Pancreas (tissue), 10 donors: ENCODE results near the gene ARID5A. TPM values are rescaled to one million over a fixed set of nuclear protein-coding genes. Genes with fewer than 3 reads are reported as not detected.

Experiments used
- ATAC-seq, 4 donors: fragments of 200-7000 bp; cut with Tn5 transposase; one replicate each; pipeline versions ENCODE4 v1.8.0 to v1.9.1; 2020; ENCODE audit warnings: mild to moderate bottlenecking in 4 of 4, moderate library complexity in 4 of 4
- DNase-seq, 6 donors: peaks; one replicate each; pipeline ENCODE4 v3.0.0-alpha.2; 2020
- FAIRE-seq: peaks from 2 replicates; lab custom pipeline; 2012; peaks lifted over from hg19 to GRCh38; lab: Jason Lieb, UNC
- H3K27ac ChIP-seq, 4 donors: fragments of 200-600 bp; sonication (generic); 1 replicate in 3 of 4; 2 replicates in 1 of 4; pipeline versions ENCODE4 v1.5.0 to v1.8.0; 2020
- H3K27me3 ChIP-seq, 4 donors: fragments of 200-600 bp; one replicate each; pipeline ENCODE4 v1.8.0; 2021
- H3K36me3 ChIP-seq, 3 donors: fragments of 200-600 bp; sonication (generic) in 1 of 3; one replicate each; pipeline versions ENCODE4 v1.5.0 to v1.8.0; 2020 to 2021
- H3K4me1 ChIP-seq, 3 donors: fragments of 200-600 bp; one replicate each; pipeline ENCODE4 v1.8.0; 2021
- H3K4me3 ChIP-seq, 4 donors: fragments of 200-600 bp; sonication (generic) in 2 of 4; one replicate each; pipeline versions ENCODE4 v1.5.0 to v1.8.0; 2020 to 2021
- H3K9me3 ChIP-seq, 4 donors: fragments of 200-600 bp; one replicate each; pipeline ENCODE4 v1.8.0; 2021
- CTCF ChIP-seq, 4 donors: fragments of 200-600 bp; sonication (generic) in 3 of 4; IDR thresholded peaks; one replicate each; pipeline versions ENCODE4 v1.5.0 to v1.8.0; 2021; ENCODE audit warnings: antibody characterized with exemption in 4 of 4
- WGBS, 2 donors: extraction: QIAGEN DNeasy Blood & Tissue Kit; methylation state at CpG; one replicate each; pipeline ENCODE4 v1.1.7; 2013; 5-methylcytosine and 5-hydroxymethylcytosine counted together
- intact Hi-C, 3 donors: fragments of 100-400 bp; cut with DNase I; formaldehyde crosslinking; loops; one replicate each; pipeline versions ENCODE4 v1.11.1 to v1.14.2; 2022
- polyA plus RNA-seq, 2 donors: library from polyadenylated mRNA; stranded (reverse); fragments of 200-250 nt; gene quantifications; one replicate each; pipeline ENCODE4 v1.2.3, GENCODE V29; 2013
- total RNA-seq, 6 donors: library from RNA; stranded (reverse); fragmentation: NEBNext Ultra II Directional in 4 of 6; extraction: Animal tissue kit (Norgen Biotek cat#: 25700) in 4 of 6; gene quantifications; one replicate each; pipeline versions ENCODE4 v1.2.1 to v1.2.4, GENCODE V29; 2021 to 2023
- donor health status: healthy with polysubstance abuse.
- donor health status: DM: no; HTN: no; CAD: no; lungs with moderate emphysema.
- donor health status: DM: no; HTN: no; CAD: no.
- donor health status: control.
- donor health status: control.
- donor health status: Bipolar disorder and iron deficiency.
- donor health status: DM: yes; HTN: yes; CAD: no.
- donor health status: DM: no; HTN: no; CAD: no.
- donor health status: DM: no; HTN: no; CAD: no.
- donor health status: DM: yes; HTN: yes; CAD: no.

ARID5A gene
- total and polyA plus RNA-seq, 8 donors, result 3.3 to 20.7 (median 6.7) TPM

DNA sequence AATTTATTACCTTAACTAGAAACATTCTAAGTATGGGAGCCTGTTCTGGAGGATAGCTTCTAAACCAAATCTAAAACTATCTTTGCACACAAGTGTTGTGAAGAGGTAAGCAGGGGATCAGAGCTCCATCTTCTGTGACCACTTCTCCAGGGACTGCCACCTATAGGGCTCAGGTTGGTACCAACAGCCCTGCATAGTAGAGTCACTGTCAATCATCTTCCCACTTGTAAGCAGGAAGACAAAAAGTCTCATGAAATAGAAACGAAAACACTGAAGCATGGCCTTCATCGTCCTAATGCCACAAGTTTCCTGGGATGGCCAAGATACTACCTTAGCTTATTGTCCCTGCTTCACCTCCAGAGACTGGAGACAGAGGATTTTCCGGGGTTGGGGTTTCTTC, 57.7 kb downstream of the ARID5A start:
- no peak overlapping the region for H3K4me3 ChIP-seq
- 85 to 86% methylated on average over 3 of the region's 3 CpGs for WGBS, 2 donors
- TF ChIP-seq CTCF (IDR thresholded peaks at IDR 0.05), result no peak
- no peaks in the 10 kb centered on the region for H3K4me1 ChIP-seq
- no peaks in the 10 kb centered on the region for H3K27me3 ChIP-seq
- intact Hi-C loops, result no loop called here
- DNase-seq, result no peak
- ATAC-seq, result no peak
- H3K27ac ChIP-seq, result no peak overlapping the region
- H3K36me3 ChIP-seq, result peaks cover 4 to 42% (median 20%) of the 10 kb centered on the region in 3 donors
- H3K9me3 ChIP-seq, result no peaks in the 10 kb centered on the region
- no peak for FAIRE-seq

GRCh38 chr2:96594691-96595152, 58.2 kb downstream of the ARID5A start:
- no peak for TF ChIP-seq CTCF (IDR thresholded peaks at IDR 0.05)
- Histone ChIP-seq H3K4me1 (no peaks in the 10 kb centered on the region), H3K27me3 (no peaks in the 10 kb centered on the region), H3K27ac (no peak overlapping the region), H3K9me3 (no peaks in the 10 kb centered on the region), H3K4me3 (no peak overlapping the region), H3K36me3 (peaks cover 4 to 47% (median 20%) of the 10 kb centered on the region in 3 donors)
- FAIRE-seq (no peak), ATAC-seq (no peak), DNase-seq (no peak)
- intact Hi-C loops, result no loop called here
- 90 to 95% methylated on average over 5 of the region's 5 CpGs for WGBS, 2 donors

DNA sequence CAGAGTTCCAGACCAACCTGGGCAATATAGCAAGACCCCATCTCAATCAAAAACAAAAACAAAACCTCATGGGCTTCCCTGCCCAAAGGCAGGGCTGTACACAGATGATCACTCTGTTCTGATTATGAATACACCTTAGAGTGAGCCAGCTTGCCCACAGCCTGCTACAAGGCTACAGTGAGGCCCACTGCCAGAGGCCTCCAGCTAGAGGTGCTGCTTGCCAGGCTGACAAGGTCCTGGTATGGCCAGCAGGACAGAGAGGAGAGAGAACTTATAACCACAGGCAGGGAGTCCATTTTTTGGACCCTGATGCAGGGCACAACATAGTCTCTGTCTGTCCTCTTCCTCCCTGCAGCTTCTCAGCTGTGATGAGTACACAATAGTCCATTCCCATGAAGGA, 60.0 kb downstream of the ARID5A start:
- no peak for DNase-seq
- Histone ChIP-seq H3K27ac (no peak overlapping the region), H3K4me1 (peaks cover 0 to 3% (median 3%) of the 10 kb centered on the region in 3 donors), H3K36me3 (peaks cover 4 to 58% (median 20%) of the 10 kb centered on the region in 3 donors), H3K9me3 (no peaks in the 10 kb centered on the region), H3K27me3 (no peaks in the 10 kb centered on the region), H3K4me3 (no peak overlapping the region)
- intact Hi-C loops, result no loop called here
- no peak for FAIRE-seq
- TF ChIP-seq CTCF (IDR thresholded peaks at IDR 0.05), result no peak
- ATAC-seq, result no peak

DNA sequence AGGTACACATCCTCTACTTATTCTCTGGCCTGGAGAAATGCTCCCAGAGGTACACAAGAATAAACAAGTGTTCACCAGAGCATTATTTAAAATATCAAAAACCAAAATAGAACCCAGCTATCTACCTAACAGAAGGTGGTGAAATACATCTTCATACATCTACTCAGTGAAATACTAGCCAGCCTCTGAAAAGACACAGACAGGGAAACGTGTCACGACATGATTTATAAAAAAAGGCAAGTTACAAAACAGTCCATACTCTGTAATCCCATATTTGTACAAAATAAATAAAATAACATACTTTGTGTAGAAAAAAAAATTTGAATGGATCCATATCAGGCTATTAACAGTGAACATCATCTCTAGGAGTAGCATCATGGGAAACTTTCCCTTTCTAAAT, 63.4 kb downstream of the ARID5A start:
- Histone ChIP-seq H3K4me1 (peaks cover 16 to 25% (median 17%) of the 10 kb centered on the region in 3 donors), H3K36me3 (peaks cover 4 to 61% (median 14%) of the 10 kb centered on the region in 3 donors), H3K9me3 (no peaks in the 10 kb centered on the region), H3K27me3 (no peaks in the 10 kb centered on the region), H3K4me3 (no peak overlapping the region), H3K27ac (no peak overlapping the region)
- ATAC-seq (no peak), DNase-seq (no peak), FAIRE-seq (no peak)
- TF ChIP-seq CTCF (IDR thresholded peaks at IDR 0.05), result no peak
- intact Hi-C loops, result loop anchor here in 1 of 3 donors (10.0 kb wide), 1 partner anchor 205 kb away; no protein-coding TSS in a partner anchor
- WGBS, 2 donors, result 81 to 85% methylated on average over 2 of the region's 2 CpGs
